ENCODE results near the gene LEFTY1.
A peak's percentile ranks its signal among the peaks of the same experiment; 100 is the strongest.
"Not testable (repeated sequence)": the region's sequence is repeated elsewhere in the genome, so short reads cannot be mapped to it uniquely, and the experiment has no call there.

Gene LEFTY1

DNA sequence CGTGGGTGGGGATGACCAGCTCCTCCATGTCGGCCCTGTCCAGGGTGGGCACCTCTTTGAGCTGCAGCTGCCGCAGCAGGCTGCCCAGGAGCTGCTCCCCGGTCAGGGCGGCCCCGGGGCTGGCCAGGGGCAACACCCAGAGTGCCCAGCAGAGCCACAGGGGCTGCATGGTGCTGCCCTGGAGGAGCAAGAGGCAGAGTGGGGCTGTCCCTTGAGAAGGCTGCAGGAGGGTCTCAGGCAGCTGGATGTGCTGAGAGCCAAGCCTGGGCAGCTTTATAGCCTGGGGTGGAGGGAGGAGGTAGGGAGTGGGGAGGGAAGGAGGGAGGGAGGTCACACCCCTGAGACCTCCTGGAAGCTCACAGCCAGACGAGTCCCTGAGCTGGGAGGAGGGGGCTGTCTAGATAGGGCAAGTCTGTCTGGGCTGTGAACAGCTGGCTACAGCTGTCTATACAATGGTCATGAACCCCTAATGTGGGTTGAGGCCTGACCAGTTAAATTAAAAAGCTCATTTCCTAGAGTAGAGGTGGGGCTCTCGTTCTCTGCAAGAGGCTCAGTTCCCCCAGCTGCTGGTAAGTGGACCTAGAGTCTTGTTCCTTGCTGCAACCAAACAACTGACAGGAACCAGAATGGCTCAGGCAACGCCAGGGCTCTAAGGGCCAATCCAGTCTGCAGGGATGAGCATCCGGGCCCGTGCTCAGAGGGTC, at the start of gene LEFTY1:
TSS of gene LEFTY1 (minus strand) at position 249 of the 704 bp plus-strand sequence. CDS start at position 169, 80 bp downstream.
- no peak for DNase-seq

- DNase-seq = peak; percentile 82
These were observed 48.4 kb upstream of the LEFTY1 start for GRCh38 chr1:225937048-225937968.

GRCh38 chr1:225936523-225936922, 47.6 kb upstream of the LEFTY1 start:
- peak; percentile 45 for DNase-seq

DNA sequence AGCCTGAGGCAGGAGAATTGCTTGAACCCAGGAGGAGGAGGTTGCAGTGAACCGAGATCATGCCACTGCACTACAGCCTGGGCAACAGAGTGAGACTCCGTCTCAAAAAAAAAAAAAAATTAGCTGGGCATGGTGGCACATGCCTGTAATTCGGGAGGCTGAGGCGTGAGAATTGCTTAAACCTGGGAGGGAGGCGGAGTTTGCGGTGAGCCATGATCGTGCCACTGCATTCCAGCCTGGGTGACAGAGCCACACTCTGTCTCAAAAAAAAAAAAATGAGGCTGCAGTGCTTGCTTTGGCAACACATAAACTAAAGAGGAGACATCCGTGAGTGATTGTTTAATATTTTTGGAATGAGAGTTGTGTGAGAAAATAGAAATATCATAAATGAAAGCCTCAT, 47.1 kb upstream of the LEFTY1 start:
- peak; percentile 41 for DNase-seq

GRCh38 chr1:225934711-225935110, 45.8 kb upstream of the LEFTY1 start:
- no peak for DNase-seq

DNA sequence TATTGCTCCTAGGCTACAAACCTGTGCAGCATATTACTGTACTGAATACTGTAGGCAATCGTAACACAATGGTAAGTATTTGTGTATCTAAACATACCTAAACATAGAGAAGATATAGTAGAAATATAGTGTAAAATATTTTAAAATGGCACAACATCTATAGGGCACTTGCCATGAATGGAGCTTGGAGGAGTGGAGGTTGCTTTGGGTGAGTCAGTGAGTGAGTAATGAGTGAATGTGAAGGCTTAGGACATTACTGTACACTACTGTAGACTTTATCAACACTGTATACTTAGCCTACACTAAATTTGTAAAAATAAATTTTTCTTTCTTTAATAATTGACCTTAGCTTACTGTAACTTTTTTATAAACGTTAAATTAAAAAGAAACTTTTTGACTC, 44.1 kb upstream of the LEFTY1 start:
- no peak for DNase-seq

GRCh38 chr1:225931270-225932136, 42.6 kb upstream of the LEFTY1 start:
- no peak for DNase-seq

DNA sequence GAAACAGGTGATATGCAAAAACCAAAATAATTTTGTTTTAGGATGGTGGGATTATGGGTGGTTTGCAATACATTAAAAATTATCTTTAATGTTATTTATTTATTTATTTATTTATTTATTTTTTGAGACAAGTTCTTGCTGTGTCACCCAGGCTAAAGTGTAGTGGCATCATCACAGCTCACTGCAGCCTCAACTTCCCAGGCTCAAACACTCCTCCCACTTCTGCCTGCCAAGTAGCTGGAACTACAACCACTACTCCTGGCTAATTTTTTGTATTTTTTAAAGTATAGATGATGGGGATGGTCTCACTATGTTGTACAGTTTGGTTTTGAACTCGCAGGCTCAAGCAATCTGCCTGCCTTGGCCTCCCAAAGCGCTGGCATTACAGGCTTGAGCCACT, 41.6 kb upstream of the LEFTY1 start:
- DNase-seq = no peak

GRCh38 chr1:225929462-225929861, 40.5 kb upstream of the LEFTY1 start:
- DNase-seq = not testable (repeated sequence)

GRCh38 chr1:225928186-225929175, 39.5 kb upstream of the LEFTY1 start:
- DNase-seq = no peak

- DNase-seq = no peak
These were observed 37.7 kb upstream of the LEFTY1 start for GRCh38 chr1:225926551-225927113.

- DNase-seq = peak; percentile 99
These were observed 35.0 kb upstream of the LEFTY1 start, which contains the start of gene PYCR2 for GRCh38 chr1:225923692-225924555. TSS of gene PYCR2 (minus strand) at chr1:225924250. CDS start at chr1:225924110, 140 bp downstream.

DNA sequence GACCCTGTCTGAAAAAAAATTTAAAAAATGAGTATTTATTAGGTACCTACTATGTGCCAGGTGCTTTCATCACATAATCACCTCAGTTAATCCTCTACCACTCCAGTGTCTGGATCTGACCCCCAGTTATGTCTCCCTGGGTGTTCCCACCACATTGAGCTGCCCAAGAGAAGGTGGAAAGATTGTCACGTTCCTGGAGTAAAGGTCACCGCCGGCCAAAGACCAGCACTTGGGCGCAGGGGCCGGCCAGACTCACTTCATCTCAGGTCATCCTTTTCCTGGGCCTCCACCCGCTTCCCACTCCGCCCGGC, 34.4 kb upstream of the LEFTY1 start:
- peak; percentile 57 for DNase-seq

- DNase-seq = peak; percentile 52
These were observed 33.1 kb upstream of the LEFTY1 start for GRCh38 chr1:225921734-225922709.

GRCh38 chr1:225919906-225920305, 31.0 kb upstream of the LEFTY1 start:
- DNase-seq = peak; percentile 46

GRCh38 chr1:225918280-225918679, 29.3 kb upstream of the LEFTY1 start:
- no peak for DNase-seq

GRCh38 chr1:225917536-225917935, 28.6 kb upstream of the LEFTY1 start:
- DNase-seq = no peak

DNA sequence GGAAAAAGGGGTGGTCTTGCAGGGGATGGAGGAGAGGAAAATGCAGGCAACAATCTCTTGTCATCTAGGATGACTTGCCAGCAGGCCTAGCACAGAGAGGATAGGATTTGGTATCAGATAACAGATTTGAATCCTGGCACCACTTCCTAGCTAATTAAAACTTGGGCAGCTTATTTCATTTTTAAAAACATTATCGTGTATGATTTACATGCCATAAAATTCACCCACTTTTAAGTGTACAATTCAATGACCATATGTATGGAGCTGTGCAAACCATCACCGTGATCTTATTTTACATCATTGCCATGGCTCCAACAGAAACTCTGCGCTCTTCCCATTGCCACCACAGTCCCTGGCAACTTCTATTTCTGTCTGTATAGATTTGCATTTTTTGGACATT, 28.2 kb upstream of the LEFTY1 start:
- DNase-seq = no peak

DNA sequence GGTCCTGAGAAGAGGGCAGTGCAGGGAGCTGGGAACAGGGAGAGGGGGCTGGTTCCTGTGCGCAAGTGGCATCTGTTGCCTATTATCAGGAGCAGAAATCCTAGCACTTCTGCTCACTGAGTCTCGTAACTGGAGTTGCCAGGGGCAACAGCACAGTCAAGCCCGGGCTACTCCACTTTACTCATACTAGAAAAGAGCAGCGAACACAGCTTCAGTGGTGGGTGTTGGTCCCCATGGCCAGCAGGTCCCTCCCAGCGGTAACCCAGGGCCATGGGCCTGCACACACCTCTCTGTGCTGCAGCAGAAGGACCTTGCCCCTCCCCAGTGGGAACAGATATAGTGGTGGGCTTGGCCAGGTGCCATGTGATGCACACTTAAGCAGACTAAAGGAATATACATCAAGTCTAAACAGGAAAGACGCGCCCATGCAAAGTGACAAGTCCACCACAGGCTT, 26.6 kb upstream of the LEFTY1 start:
- DNase-seq = peak; percentile 27
